Keratinocyte (primary cell): ENCODE measurements around the gene CLCN3. TPM values are rescaled to one million over a fixed set of nuclear protein-coding genes. Genes with fewer than 3 reads are reported as not detected.

Experiments used
- DNase-seq: peaks from one replicate; pipeline ENCODE4 v3.0.0-alpha.2; 2011; ENCODE audit warnings: low read depth, missing footprints, low spot score
- FAIRE-seq: peaks from 2 replicates; lab custom pipeline; 2011; peaks lifted over from hg19 to GRCh38; lab: Jason Lieb, UNC
- H2AFZ ChIP-seq: 2 replicates; pipeline ENCODE4 v1.6.0; 2012; ENCODE audit warnings: low read length, control low read depth, inconsistent platforms; ENCODE audit not compliant: control insufficient read depth
- H3K27ac ChIP-seq: 2 replicates; pipeline ENCODE4 v1.5.1; 2011; ENCODE audit warnings: low read length; ENCODE audit not compliant: control insufficient read depth, insufficient read depth
- H3K27me3 ChIP-seq: 3 replicates; pipeline ENCODE4 v1.6.0; 2011; ENCODE audit warnings: low read length; ENCODE audit not compliant: control insufficient read depth, insufficient read depth; ENCODE audit errors: extremely low read depth
- H3K36me3 ChIP-seq, 2 experiments: 2 replicates in 1 of 2; 3 replicates in 1 of 2; pipeline ENCODE4 v1.5.1; 2011; ENCODE audit warnings: low read length in 2 of 2, mild to moderate bottlenecking in 1 of 2; ENCODE audit not compliant: control insufficient read depth in 2 of 2, insufficient read depth in 2 of 2; ENCODE audit errors: extremely low read depth in 1 of 2
- H3K4me1 ChIP-seq: 3 replicates; pipeline ENCODE4 v1.5.1; 2011; ENCODE audit warnings: low read length; ENCODE audit not compliant: control insufficient read depth, insufficient read depth; ENCODE audit errors: extremely low read depth
- H3K4me2 ChIP-seq: 3 replicates; pipeline ENCODE4 v1.6.0; 2011; ENCODE audit warnings: low read depth, low read length; ENCODE audit not compliant: control insufficient read depth, insufficient read depth; ENCODE audit errors: extremely low read depth
- H3K4me3 ChIP-seq, 3 experiments: fragments of 200-600 bp in 1 of 3; sonication (generic) in 1 of 3; 2 replicates in 2 of 3; 3 replicates in 1 of 3; pipeline ENCODE4 v1.5.1; 2011 to 2016; ENCODE audit warnings: low read length in 3 of 3, mild to moderate bottlenecking in 3 of 3, control low read depth in 2 of 3, inconsistent platforms in 1 of 3, low read depth in 1 of 3, mixed read lengths in 1 of 3, mixed run types in 1 of 3, moderate library complexity in 1 of 3; ENCODE audit not compliant: control insufficient read depth in 2 of 3, insufficient read depth in 2 of 3; ENCODE audit errors: extremely low read depth in 1 of 3
- H3K79me2 ChIP-seq: 2 replicates; pipeline ENCODE4 v1.6.0; 2012; ENCODE audit warnings: low read length; ENCODE audit not compliant: control insufficient read depth, insufficient read depth
- H3K9ac ChIP-seq: 3 replicates; pipeline ENCODE4 v1.6.0; 2011; ENCODE audit warnings: low read length; ENCODE audit not compliant: control insufficient read depth, insufficient read depth; ENCODE audit errors: extremely low read depth
- H3K9me1 ChIP-seq: 3 replicates; pipeline ENCODE4 v1.6.0; 2011; ENCODE audit warnings: low read length; ENCODE audit not compliant: control insufficient read depth, insufficient read depth; ENCODE audit errors: extremely low read depth
- H3K9me3 ChIP-seq: 2 replicates; pipeline ENCODE4 v1.5.1; 2012; ENCODE audit warnings: low read depth, low read length; ENCODE audit not compliant: control insufficient read depth
- H4K20me1 ChIP-seq: 3 replicates; pipeline ENCODE4 v1.6.0; 2011; ENCODE audit warnings: low read length; ENCODE audit not compliant: control insufficient read depth, insufficient read depth; ENCODE audit errors: extremely low read depth
- CTCF ChIP-seq, 3 experiments: IDR thresholded peaks in 1 of 3; conservative IDR thresholded peaks in 1 of 3; optimal IDR thresholded peaks in 1 of 3; 2 replicates in 2 of 3; 3 replicates in 1 of 3; pipeline versions ENCODE3 to v1.5.1; 2011; ENCODE audit warnings: low read length in 3 of 3, mild to moderate bottlenecking in 3 of 3, moderate library complexity in 2 of 3, control low read depth in 1 of 3, inconsistent platforms in 1 of 3; ENCODE audit not compliant: insufficient read depth in 2 of 3; ENCODE audit errors: extremely low read depth in 1 of 3
- EZH2 ChIP-seq: IDR thresholded peaks from one replicate; pipeline ENCODE4 v1.6.1; 2012; ENCODE audit warnings: inconsistent platforms, mild to moderate bottlenecking, low read length, moderate library complexity
- dilution Hi-C: fragments of 300-500 bp; cut with MboI; formaldehyde crosslinking; loops from one replicate; pipeline ENCODE4 v1.7.0; 2020; ENCODE audit warnings: low sequenced_read_pairs; ENCODE audit not compliant: extremely low pct_ligation_motif_present
- polyA plus RNA-seq, 5 experiments: library from polyadenylated mRNA; depleted of rRNA in 3 of 5; stranded (reverse) in 3 of 5; stranded (forward) in 1 of 5; unstranded in 1 of 5; fragments of >200 nt; gene quantifications; 1 replicate in 1 of 5; 2 replicates in 3 of 5; 3 replicates in 1 of 5; pipeline versions ENCODE4 v1.2.1 to v1.2.3, GENCODE V29; 2011 to 2012; ENCODE audit warnings: missing spikeins in 2 of 5, low read depth in 1 of 5, low replicate concordance in 1 of 5

The CLCN3 gene
- polyA plus RNA-seq, 1 donor (not counting 4 experiments of a cell fraction or from before 2014, with no cell fraction given): 34.2 TPM

DNA sequence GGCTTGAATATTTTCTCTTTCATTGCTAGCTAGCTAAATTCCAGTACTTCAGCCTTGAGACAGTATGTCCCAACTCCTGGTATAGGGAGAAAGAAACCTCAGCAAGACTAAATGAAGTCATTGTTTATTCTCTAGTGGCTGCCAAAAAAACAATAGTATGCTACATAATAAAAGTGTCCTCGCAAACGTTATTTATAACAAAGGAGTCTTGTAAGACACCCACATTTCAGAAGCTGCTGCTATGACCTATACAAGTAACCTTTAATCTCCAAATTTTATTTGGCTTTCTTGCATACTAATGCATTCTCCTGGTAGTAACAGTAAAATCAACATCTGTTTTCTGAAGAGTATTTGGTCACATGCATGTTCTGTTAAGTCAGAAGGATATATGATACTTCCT, 36.8 kb upstream of the CLCN3 start:
- Histone ChIP-seq H3K9me1 (no peaks in the 10 kb centered on the region), H4K20me1 (no peaks in the 10 kb centered on the region), H3K27ac (no peak overlapping the region), H3K9me3 (no peaks in the 10 kb centered on the region), H3K4me3 (no peak overlapping the region), H3K4me2 (no peak overlapping the region), H2AFZ (no peak overlapping the region), H3K4me1 (no peaks in the 10 kb centered on the region), H3K79me2 (no peaks in the 10 kb centered on the region), H3K9ac (no peak overlapping the region), H3K36me3 (peaks cover 0 to 3% of the 10 kb centered on the region in 2 experiments), H3K27me3 (no peaks in the 10 kb centered on the region)
- dilution Hi-C loops: no loop called here
- TF ChIP-seq CTCF (optimal IDR thresholded peaks at IDR 0.05 in 1 of 3, IDR thresholded peaks at IDR 0.05 in 1 of 3, conservative IDR thresholded peaks at IDR 0.05 in 1 of 3; ENCODE audit: extremely low read depth in 1 of 3, insufficient read depth in 2 of 3, low read length in 3 of 3) (no peak), EZH2 (no peak)
- DNase-seq: no peak
- no peak for FAIRE-seq

- H2AFZ ChIP-seq: no peak overlapping the region
- H3K27ac ChIP-seq: no peak overlapping the region
- dilution Hi-C loops: no loop called here
- H3K27me3 ChIP-seq: no peaks in the 10 kb centered on the region
- no peak overlapping the region for H3K4me3 ChIP-seq
- no peaks in the 10 kb centered on the region for H4K20me1 ChIP-seq
- no peak overlapping the region for H3K9ac ChIP-seq
- TF ChIP-seq EZH2 (no peak), CTCF (optimal IDR thresholded peaks at IDR 0.05 in 1 of 3, IDR thresholded peaks at IDR 0.05 in 1 of 3, conservative IDR thresholded peaks at IDR 0.05 in 1 of 3; ENCODE audit: extremely low read depth in 1 of 3, insufficient read depth in 2 of 3, low read length in 3 of 3) (no peak)
- no peaks in the 10 kb centered on the region for H3K9me3 ChIP-seq
- H3K9me1 ChIP-seq: no peaks in the 10 kb centered on the region
- H3K36me3 ChIP-seq: no peaks in the 10 kb centered on the region
- FAIRE-seq: no peak
- H3K4me1 ChIP-seq: no peaks in the 10 kb centered on the region
- H3K4me2 ChIP-seq: no peak overlapping the region
- DNase-seq: no peak
- no peaks in the 10 kb centered on the region for H3K79me2 ChIP-seq
Measured at GRCh38 chr4:169593050-169593560, 27.3 kb upstream of the CLCN3 start.
